ENCODE measurements around the gene SLC2A5. TPM values are rescaled to one million over a fixed set of nuclear protein-coding genes. Genes with fewer than 3 reads are reported as not detected.
"Not testable (repeated sequence)": the region's sequence is repeated elsewhere in the genome, so short reads cannot be mapped to it uniquely, and the experiment has no call there.

The SLC2A5 gene
- polyA plus RNA-seq, 4 donors, result 0.60 to 1.1 (median 0.90) TPM

DNA sequence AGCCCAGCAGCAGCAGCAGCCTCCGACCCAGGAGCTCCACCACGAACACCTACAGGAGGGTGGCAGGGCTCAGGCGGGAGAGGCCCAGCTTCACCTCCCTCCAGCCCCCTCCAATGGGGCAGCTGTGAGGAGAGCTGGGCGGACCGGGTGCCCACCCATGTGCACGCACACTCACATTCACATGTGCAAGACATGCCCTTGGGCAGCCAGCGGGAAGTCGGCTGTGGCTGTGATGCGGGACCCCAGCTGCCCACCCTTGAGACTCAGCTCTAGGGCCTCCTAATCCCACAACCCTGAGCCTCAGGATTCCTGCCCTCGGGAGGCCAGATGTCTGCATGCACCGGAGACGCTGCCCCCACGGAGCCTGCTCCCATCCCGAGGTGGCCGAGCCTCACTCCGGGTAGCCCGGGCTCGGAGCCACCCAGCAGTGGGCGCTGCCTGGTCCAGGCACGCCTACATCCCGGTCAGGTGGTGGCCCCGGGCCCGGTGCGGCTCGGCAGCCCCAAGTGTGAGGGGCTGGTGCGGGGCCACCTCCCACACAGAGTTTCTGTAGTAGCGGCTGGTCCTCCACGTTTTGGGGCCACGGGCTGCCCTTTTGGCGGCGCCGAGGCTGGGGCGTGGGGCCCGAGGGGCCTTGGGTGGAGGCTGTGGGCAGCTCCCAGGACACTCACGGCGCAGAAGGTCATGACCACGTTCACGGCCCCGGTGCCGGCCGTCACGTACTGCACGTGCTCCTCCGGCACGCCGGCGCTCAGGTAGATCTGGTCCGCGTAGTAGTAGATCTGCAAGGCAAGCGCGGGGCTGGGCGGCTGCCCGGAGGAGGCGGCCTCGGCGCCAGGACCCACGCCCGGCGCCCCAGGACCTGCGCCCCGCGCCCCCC is 30.3 kb downstream of the SLC2A5 start:
- DNase-seq (ENCODE audit: low read depth in 4 of 4, low spot score in 2 of 4), result no peak

DNA sequence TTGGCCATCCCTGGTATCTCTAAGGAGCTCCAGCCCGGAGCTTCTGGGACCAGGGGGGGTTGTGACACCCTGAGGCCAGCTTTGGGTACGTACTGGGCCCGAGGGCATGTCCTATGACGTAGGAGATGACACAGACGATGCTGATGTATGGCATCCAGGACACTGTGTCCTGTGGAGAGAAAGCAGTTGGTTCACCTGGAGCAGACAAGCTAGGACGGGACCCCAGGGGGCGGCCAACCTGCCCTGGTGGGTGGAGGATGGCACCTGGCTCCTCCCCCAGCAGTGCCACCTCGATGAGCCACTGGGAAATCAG is 31.1 kb downstream of the SLC2A5 start:
- no peak for DNase-seq (ENCODE audit: low read depth in 4 of 4, low spot score in 2 of 4)

DNA sequence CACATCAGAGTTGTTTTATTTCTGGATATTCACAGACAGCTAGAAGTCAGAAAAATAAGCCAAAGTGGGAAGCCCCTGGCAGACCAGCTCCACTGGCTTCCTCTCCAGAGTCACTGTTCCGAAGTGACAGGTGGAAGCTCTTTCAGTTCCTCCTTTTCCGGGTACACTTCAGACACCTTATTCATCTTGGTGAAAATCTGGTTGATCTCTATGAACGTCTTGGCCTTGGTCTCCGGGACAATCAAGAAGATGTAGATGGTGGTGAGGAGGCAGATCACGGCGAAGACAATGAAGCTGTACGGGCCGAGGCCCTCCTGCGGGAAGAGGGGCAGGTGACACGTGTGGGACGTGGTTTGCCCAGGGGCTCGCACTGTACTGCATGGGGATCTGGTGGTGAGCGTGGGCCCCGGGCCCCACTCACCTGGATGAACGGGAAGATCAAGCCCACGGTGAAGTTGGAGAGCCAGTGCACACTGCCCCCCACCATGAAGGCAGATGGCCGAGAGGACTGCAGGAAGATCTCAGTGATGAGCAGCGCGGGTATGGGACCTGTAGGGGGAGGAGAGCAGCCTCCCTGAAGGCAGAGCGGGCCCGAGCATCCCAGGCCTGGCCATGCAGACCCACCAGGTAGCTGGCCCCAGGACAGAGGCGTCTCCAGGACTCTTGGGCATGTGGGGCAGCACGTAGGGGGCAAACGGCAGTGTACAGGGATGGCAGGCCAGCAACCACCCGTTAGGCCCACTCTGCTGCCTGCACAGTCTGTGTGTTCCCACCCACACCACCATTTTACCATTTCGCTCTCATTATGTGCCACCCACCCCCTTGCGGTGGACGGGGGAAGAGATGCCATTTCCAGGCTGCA is 31.7 kb downstream of the SLC2A5 start:
- DNase-seq (ENCODE audit: low read depth in 4 of 4, low spot score in 2 of 4), result no peak

DNA sequence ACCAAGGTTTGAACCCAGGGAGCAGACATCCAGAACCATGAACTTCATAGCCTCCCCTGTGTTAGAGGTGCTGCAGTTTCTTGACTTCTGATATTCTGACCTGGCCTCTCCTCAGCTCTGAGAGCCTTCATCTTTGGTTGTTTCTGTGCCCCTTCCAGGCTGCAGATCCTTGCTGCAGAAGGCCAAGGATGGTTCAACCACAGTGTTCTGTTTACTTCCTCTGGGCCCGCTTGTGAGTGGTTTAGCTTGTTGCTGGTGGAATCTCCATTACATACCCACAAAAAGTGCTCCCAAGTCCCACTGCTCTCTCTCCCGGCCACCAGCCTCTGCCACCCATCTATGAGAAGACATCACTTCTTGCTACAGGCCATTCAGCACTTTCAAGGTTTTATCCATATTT is 34.2 kb downstream of the SLC2A5 start:
- DNase-seq (ENCODE audit: low read depth in 4 of 4, low spot score in 2 of 4), result no peak

DNA sequence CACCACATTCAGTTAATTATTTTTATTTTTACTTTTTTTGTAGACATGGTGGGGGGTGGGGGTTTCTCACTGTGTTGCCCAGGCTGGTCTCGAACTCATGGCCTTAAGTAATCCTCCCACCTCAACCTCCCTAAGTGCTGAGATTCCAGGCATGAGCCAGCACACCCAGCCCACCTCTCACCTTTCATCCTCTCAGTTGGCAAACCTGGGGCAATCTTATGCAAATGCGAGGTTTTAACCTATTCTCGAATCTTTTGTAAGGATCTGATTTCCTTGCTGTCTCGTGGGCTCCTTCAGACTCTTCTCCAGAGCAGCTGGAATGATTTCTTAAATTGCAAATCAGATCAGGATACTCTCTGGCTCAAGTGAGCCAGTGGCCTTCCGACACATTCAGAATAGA is 36.1 kb downstream of the SLC2A5 start:
- DNase-seq (ENCODE audit: low read depth in 4 of 4, low spot score in 2 of 4), result no peak

DNA sequence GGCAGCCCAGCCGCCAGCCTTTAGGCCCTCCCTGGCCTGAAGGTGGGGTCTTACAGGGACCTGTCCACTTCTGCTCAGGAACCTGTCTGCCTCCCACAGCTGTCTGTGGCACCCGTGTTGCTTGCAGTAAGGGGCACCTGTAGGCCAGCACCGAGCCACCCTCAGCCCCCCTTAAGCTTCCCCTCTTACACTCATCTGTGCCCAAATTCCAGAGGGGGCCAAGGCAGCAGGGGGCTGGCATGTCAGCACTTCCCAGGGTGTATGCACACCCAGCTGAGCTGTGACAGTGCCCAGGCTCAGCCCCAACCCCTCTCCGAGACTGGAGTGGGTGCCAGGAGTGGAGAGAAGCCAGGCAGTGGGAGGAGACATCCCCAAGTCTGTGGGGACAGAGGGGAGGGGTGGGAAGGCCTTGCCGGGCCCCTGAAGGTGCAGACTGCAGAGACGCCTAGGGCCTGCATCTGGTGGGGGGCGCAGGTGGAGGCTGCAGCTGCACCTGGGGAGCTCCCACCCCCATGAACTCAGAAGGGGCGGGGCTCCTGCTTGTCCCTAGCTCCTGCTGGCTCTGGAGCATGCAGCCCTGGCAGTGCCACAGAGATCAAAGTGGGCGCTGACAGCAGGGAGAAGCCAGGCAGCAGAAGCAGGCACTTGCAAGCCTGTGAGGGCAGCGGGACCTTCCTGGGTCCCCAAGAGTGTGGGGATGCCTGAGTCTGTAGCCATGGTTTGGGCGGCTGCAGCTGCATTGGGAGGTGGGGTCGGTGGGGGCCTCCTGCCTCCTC is 37.8 kb downstream of the SLC2A5 start:
- no peak for DNase-seq (ENCODE audit: low read depth in 4 of 4, low spot score in 2 of 4)

DNA sequence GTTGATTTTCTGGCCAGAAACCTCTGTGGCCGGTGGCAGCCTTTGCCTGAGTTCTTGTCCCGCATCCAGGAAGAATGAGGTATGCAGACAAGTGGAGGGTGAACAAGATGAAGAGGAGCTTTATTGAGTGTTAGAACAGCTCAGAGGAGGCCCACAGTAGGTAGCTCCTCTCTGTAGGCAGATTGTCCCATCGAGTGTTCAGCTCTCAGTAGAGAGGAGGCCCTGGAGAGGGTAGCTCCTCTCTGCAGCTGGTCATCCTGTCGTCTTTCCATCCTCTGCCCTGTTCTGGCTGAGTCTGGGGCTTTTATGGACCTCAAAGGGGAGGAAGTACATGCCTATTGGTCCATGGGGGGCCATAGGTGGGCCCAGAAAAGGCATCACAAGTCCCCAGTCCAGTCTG is 38.4 kb downstream of the SLC2A5 start:
- not testable (repeated sequence) for DNase-seq (ENCODE audit: low read depth in 4 of 4, low spot score in 2 of 4)

DNA sequence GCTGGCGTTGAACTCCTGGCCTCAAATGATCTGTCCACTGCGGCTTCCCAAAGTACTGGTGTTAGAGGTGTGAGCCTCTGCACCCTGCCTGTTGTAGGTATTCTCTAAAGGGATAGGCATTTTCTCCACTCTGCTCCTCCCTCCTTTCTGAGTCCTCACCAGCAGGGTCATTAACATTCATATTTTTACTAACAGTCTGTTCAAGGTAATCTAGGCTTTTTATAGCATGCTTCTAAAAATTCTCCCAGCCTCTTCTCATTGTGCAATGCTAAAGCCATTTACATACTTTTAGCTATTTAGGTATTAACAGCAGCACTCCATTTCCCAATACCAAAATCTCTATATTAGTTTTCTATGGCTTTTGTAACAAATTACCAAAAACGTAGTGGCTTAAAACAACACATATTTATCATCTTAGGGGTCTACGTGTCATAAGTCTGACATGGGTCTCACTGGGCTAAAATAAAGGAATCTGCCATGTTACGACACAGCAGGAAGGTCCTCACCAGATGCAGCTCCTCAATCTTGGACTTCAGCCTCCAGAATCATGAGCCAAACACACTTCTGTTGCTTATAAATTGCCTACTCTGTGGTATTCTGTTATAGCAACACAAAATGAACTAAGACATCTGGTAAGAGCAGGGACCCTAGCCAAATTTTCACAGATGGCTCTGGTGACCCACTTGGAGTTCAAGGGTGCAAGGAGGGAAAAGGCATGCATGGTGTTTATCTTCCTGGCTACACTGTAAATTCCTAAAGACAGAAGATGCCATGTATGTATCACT is 40.3 kb downstream of the SLC2A5 start:
- no peak for DNase-seq (ENCODE audit: low read depth in 4 of 4, low spot score in 2 of 4)

DNA sequence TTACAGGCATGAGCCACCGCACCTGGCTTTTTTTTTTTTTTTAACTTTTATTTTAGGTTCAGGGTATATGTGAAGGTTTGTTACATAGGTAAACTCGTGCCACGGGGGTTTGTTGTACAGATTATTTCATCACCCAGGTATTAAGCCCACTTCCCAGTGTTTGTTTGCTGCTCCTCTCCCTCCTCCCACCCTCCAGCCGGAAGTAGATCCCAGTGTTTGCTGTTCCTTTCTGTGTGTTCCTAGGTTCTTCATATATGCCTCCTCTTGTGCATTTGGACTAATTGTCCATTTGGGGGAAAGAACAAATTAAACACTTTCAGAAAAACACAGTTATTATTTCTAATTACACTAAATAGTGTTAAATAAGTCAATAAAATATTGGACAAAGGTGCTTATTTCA is 42.1 kb downstream of the SLC2A5 start:
- DNase-seq (ENCODE audit: low read depth in 4 of 4, low spot score in 2 of 4), result no peak

DNA sequence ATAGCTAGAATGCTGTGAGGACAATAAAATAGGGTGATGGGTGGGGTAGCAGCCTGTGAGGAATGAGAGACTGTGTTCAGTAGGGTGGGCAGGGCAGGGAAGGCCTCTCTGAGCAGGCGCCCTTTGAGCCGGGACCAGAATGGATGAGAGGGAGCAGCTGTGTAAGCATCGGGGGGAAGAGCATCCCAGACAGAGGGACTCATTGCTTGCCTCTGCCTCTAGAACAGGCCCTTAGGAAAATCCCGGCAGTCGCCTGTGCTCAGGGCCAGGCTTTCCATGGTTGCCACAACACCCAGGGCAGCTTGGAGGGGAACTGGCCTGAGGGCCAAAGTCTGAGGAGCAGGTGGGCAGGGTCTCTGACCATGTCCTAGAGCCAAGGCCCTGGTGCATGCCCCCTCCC is 44.0 kb downstream of the SLC2A5 start:
- no peak for DNase-seq (ENCODE audit: low read depth in 4 of 4, low spot score in 2 of 4)

DNA sequence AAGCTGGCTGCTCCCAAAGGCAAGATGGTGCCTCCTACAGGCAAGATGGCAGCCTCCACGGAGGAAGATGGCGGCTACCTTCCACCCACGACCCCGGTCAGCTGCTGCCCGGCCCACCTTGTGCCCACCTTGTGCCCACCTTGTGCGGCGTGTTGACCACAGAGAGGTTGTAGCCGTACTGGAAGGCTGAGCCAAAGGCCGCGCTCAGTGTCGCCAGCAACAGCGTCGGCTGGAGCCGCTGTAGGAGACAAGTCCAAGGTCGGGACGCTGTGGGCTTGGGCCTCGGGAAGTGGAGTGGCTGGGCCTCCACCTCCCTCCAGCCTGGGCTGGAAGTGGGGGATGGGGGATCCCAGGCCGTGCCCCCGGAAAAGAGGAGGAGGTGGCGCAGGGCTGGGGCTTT is 44.6 kb downstream of the SLC2A5 start:
- no peak for DNase-seq (ENCODE audit: low read depth in 4 of 4, low spot score in 2 of 4)

DNA sequence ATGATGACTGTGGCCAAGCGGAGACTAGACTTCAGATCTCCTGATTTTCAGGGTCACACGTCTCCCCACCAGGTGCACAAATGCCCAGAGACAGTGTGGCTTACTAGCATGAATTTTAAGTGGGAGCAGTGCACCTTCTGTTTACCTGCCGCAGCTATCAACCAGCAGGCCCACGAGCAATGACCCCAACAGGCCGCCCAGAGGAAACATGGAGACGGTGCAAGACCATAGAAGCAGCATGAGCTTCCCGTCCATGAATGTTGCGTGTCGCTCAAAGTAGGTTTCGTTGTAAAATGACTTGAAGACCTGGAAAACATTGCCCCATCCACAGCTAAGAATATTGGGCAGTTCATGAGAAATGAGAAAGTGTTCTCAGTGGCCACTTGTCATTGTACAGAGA is 46.7 kb downstream of the SLC2A5 start:
- no peak for DNase-seq (ENCODE audit: low read depth in 4 of 4, low spot score in 2 of 4)

DNA sequence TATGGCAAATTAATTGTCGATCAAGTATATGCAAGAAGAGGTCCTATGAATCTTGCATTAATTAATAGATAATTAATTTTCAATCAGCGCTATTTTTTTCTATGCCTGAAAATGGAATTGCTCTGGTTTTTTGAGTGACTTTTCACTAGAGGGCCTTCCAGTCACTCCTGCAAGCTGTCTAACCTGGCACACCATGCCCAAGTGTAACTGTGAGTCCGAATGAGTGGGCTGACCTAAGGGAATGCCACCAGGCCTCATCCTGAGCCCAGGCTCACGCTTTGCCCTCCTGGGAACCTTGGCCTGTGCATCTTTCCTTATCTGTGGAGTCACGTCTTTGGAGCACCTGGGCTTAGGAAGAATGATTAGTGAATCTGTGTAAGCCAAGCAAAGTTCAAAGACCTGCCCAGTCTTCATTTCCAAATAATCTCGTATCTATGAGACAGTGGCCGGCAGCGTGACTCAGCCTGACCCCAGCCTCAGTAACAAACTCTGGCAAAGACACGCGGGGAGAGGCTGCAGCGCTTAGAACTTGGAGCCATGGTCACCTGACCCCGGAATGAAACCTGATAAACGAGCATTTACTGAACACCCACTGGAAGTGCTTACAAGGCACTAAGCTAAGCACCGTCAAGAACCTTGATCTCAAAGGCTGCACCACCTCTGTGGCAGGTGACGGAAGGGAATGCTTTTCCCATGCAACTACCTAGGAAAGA is 47.3 kb downstream of the SLC2A5 start:
- DNase-seq (ENCODE audit: low read depth in 4 of 4, low spot score in 2 of 4), result not testable (repeated sequence)

DNA sequence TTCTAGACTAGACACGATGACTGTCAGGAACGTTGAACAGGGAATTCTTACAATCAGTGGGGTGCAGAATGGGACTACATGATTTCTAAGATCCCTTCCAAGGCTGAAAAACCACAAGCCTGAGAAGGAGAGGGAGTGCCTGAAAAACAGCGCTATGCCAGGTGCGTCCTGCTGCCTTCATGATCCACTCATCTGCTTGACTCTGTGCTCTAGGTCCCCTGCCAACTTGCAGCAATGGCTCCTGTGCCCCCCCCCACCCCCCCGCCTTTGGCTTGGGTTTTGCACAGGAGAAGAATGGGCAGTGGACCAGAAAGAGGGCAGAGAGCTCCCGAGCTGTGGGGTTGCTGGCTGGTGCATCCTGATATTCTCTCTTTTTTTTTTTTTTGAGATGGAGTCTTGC is 49.1 kb downstream of the SLC2A5 start:
- no peak for DNase-seq (ENCODE audit: low read depth in 4 of 4, low spot score in 2 of 4)

DNA sequence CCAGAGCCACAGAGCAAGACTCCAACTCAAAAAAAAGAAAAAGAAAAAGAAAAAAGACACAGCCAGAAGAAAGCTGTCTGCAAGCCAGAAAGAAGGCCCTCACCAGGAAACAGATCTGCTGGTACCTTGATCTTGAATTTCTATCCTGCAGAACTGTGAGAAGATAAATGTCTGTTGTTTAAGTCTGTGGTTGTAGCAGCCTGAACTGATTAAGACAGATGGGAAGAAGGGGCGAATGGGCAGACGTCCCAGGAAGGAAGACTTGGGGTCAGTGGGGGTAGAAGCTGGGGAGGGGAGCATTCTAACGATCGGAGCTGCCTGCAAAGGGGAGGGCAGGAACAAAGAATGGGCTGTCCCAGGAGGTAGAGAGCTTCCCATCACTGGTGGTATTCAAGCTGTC is 49.5 kb downstream of the SLC2A5 start:
- DNase-seq (ENCODE audit: low read depth in 4 of 4, low spot score in 2 of 4), result no peak

DNA sequence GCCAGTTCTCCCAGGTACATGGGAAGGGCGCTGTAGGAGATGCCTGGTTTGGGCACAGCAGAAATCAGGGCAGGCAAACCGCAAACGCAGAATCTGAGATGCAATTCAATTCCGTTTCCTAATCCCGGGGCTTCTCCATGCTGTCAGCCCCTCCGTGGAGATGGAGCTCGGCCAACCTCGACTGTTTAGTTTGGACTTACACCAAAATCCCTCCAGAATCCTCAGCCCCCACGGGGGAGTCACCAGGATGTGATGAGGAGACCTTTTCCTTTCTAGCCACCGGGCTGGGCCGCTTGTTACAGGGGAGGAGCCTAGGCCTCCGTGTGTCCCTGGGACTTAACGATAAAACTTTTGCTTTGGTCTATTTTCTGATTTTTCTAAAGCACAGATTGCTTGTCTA is 51.1 kb downstream of the SLC2A5 start:
- DNase-seq (ENCODE audit: low read depth in 4 of 4, low spot score in 2 of 4), result peak; percentile 23 to 63 (median 56)

DNA sequence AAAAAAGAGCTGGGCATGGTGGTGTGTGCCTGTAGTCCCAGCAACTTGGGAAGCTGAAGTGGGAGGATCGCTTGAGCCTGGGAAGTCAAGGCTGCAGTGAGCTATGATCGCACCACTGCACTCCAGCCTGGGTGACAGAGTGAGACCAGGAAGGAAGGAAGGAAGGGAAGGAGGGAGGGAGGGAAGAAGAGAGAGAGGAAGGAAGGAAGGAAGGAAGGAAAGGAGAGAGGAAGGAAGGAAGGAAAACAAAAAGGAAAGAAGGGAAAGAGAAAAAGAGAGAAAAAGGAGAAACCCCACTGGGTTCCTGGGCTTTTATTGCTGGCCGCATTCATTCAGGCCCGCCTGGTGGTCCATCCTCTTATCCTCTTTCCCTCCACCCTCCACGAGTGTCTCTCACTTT is 53.0 kb downstream of the SLC2A5 start:
- DNase-seq (ENCODE audit: low read depth in 4 of 4, low spot score in 2 of 4), result no peak

DNA sequence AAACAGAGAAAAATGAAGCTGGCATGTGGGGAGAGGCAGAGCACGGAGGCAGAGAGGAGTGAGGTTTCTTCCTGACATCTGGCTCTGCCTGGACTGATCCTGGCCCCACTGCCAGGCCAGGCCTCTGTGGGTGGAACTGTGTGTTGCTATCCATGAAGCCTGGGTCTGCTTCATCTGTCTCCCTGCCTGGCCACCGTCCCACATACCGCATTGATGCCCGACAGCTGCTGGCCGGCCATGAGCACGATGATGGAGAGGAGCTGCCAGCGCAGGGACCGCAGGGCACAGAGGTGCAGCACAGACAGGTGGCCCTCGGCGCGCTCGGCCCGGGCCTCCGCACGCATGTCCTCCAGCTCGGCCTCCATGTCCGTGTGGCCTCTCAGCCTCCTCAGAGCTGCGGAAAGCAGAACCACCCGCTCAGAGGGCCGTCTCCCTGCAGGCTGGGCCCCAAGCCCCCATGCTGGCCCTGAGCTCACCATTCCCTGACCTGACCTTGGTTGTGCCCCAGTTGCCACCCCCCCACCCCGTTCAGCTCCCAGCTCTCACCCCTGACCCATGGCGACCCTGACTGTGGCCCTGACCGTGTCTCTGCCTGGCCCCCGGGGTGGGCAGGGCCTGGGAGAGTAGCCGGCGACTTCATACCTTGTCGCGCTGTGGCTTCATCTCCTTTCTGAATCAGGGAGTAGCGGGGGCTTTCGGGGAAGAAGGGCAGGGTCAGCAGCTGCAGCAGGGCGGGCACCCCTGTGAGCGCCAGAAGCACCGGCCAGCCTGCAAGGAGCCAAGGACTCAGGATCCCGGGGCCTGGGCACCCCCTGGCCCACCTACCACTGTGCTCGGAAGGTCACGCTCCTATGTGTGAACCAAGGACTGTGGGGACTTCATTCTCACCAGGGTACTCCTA is 54.7 kb downstream of the SLC2A5 start:
- no peak for DNase-seq (ENCODE audit: low read depth in 4 of 4, low spot score in 2 of 4)

DNA sequence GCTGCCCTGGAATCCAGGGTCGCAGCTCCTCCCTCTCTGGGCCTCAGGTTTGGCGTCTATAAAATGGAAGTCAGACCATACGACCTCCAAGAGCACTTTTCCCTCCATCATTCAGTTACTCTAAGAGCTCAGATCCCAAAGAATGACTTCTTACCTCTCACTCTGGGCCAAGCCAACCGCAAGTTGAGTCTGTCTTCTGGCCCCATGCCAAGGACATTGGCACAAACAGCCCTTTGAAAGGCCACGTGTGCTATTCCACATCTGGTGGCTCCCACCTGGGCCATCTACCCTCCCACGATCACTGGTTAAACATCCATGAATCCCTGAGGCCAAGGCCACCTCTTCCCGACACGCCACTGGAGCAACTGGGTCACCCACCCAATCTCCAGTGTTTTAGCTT is 55.6 kb downstream of the SLC2A5 start:
- DNase-seq (ENCODE audit: low read depth in 4 of 4, low spot score in 2 of 4), result no peak

Measured in left renal cortex interstitium (tissue), 4 donors.